ENCODE data around the gene SRRM4. TPM values are rescaled to one million over a fixed set of nuclear protein-coding genes. Genes with fewer than 3 reads are reported as not detected.

Gene SRRM4
- total and polyA plus RNA-seq, 9 donors = 0.02 TPM; not detected in 6

GRCh38 chr12:119208626-119209061 is 227.3 kb downstream of the SRRM4 start:
- no peaks in the 10 kb centered on the region for H3K4me1 ChIP-seq (ENCODE audit: insufficient read depth)
- intact Hi-C loops (cut with DNase I) = no loop called here
- 15 to 32% (median 26%) methylated on average over 6 of the region's 6 CpGs for WGBS, 3 donors
- no peaks in the 10 kb centered on the region for H3K9me3 ChIP-seq
- TF ChIP-seq POLR2A (IDR thresholded peaks at IDR 0.05) = no peak
- TF ChIP-seq CTCF (IDR thresholded peaks at IDR 0.05) = no peak
- TF ChIP-seq EP300 (IDR thresholded peaks at IDR 0.05) = no peak
- H3K27ac ChIP-seq = no peak overlapping the region
- no peaks in the 10 kb centered on the region for H3K27me3 ChIP-seq
- H3K4me3 ChIP-seq = no peak overlapping the region
- peak in 1 of 5 donors; percentile 53 for DNase-seq
- H3K36me3 ChIP-seq = no peaks in the 10 kb centered on the region

- Histone ChIP-seq H3K9me3 (no peaks in the 10 kb centered on the region), H3K27ac (no peak overlapping the region), H3K27me3 (no peaks in the 10 kb centered on the region), H3K36me3 (no peaks in the 10 kb centered on the region), H3K4me1 (ENCODE audit: insufficient read depth) (no peaks in the 10 kb centered on the region), H3K4me3 (no peak overlapping the region)
- WGBS, 3 donors = 68 to 80% (median 72%) methylated on average over 13 of the region's 13 CpGs
- intact Hi-C loops (cut with DNase I) = no loop called here
- no peak for TF ChIP-seq POLR2A (IDR thresholded peaks at IDR 0.05)
- TF ChIP-seq CTCF (IDR thresholded peaks at IDR 0.05) = no peak
- no peak for TF ChIP-seq EP300 (IDR thresholded peaks at IDR 0.05)
- no peak for DNase-seq
Observed at GRCh38 chr12:119211884-119212283, 230.5 kb downstream of the SRRM4 start.

Other genes with a start within 250 kb of the SRRM4 start
- 10 to 100 TPM in 6 of 7 donors, 1 to 10 TPM in 1; 7.4 to 46.6 (median 18.0) TPM for gene HSPB8, start 197.4 kb downstream of the SRRM4 start, total RNA-seq
- 10 to 100 TPM; 14.3 to 48.8 TPM for gene HSPB8, start 197.4 kb downstream of the SRRM4 start, polyA plus RNA-seq